ENCODE measurements around the gene MUC12. TPM values are rescaled to one million over a fixed set of nuclear protein-coding genes. Genes with fewer than 3 reads are reported as not detected.

The MUC12 gene
- total and polyA plus RNA-seq, 2 of the 13 experiments (the other 11 are each of a cell fraction or from before 2014, with no cell fraction given): not detected

GRCh38 chr7:100965045-100965722, 4.2 kb upstream of the MUC12 start:
- H3K36me3 ChIP-seq (replicated peaks in 1 of 2; ENCODE audit: control insufficient read depth in 1 of 2, insufficient read depth in 2 of 2, low read length in 2 of 2): no peaks in the 10 kb centered on the region
- no peak overlapping the region for H3K9ac ChIP-seq (ENCODE audit: insufficient read depth, low read depth, low read length)
- H3K4me1 ChIP-seq (ENCODE audit: insufficient read depth, low read length): 0 out of 2 replicates have a peak, but pooled peaks cover 10% of the 10 kb centered on the region
- H3K4me3 ChIP-seq (replicated peaks in 1 of 3; ENCODE audit: insufficient read depth in 1 of 3, low read depth in 2 of 3, low read length in 3 of 3): no peak overlapping the region
- no peak overlapping the region for H2AFZ ChIP-seq (ENCODE audit: low read length)
- in situ Hi-C loops (cut with HindIII; ENCODE audit: extremely low pct_ligation_motif_present, low pct_unique_long_range_greater_than_20kb): loop anchor here (5.0 kb wide), 1 partner anchor 92 kb away; no protein-coding TSS in a partner anchor
- POLR2A ChIA-PET: no interaction called here
- H3K27me3 ChIP-seq (ENCODE audit: control insufficient read depth in 1 of 2, insufficient read depth in 2 of 2, low read length in 2 of 2): peaks cover 13 to 40% of the 10 kb centered on the region in 2 experiments
- CTCF ChIA-PET (ENCODE audit: low intra/inter-chr PET ratio, low total read pairs): interaction anchor here (2.9 kb wide), 1 partner anchor 94 kb away, joined by 45 read pairs; no protein-coding TSS in a partner anchor
- no peak overlapping the region for H3K27ac ChIP-seq (ENCODE audit: extremely low read length, insufficient read depth, low read length)
- no peaks in the 10 kb centered on the region for H4K20me1 ChIP-seq (ENCODE audit: insufficient read depth, low read length)
- no peak for FAIRE-seq
- H3K79me2 ChIP-seq (ENCODE audit: insufficient read depth, low read length): no peaks in the 10 kb centered on the region
- DNase-seq (ENCODE audit: low spot score): no peak
- intact Hi-C loops (cut with micrococcal nuclease; ENCODE audit: unreplicated experiment): no loop called here
- TF ChIP-seq NKX3-1 (CRISPR knock-in tag; IDR thresholded peaks at IDR 0.05) (no peak), NFKB2 (CRISPR knock-in tag; IDR thresholded peaks at IDR 0.05; ENCODE audit: borderline replicate concordance) (0 out of 2 replicates have a peak, but pooled peaks have one; percentile 10), ZNF614 (CRISPR knock-in tag; IDR thresholded peaks at IDR 0.05; ENCODE audit: borderline replicate concordance) (no peak), AGO2 (optimal IDR thresholded peaks at IDR 0.05; ENCODE audit: low read depth, low read length) (no peak), HCFC1 (IDR thresholded peaks at IDR 0.05; ENCODE audit: low read depth, low read length) (no peak), ZNF678 (CRISPR knock-in tag; IDR thresholded peaks at IDR 0.05) (no peak)
- H3K9me3 ChIP-seq (ENCODE audit: low read length): no peaks in the 10 kb centered on the region
- no TSS peak for BruUV-seq (replicated peaks)
- ATAC-seq: no peak; the same call in 2 of the 3 replicates
- H3K4me2 ChIP-seq (ENCODE audit: low read depth, low read length): no peak overlapping the region
- 49% methylated on average over 22 of the region's 25 CpGs for WGBS (ENCODE audit: low lambda C conversion rate)

Data from HepG2 (cell line).